ENCODE data around the gene TNFSF13B.
"Not testable (repeated sequence)": the region's sequence is repeated elsewhere in the genome, so short reads cannot be mapped to it uniquely, and the experiment has no call there.

Gene TNFSF13B

GRCh38 chr13:108283110-108283509, 13.6 kb downstream of the TNFSF13B start:
- no peak for DNase-seq

DNA sequence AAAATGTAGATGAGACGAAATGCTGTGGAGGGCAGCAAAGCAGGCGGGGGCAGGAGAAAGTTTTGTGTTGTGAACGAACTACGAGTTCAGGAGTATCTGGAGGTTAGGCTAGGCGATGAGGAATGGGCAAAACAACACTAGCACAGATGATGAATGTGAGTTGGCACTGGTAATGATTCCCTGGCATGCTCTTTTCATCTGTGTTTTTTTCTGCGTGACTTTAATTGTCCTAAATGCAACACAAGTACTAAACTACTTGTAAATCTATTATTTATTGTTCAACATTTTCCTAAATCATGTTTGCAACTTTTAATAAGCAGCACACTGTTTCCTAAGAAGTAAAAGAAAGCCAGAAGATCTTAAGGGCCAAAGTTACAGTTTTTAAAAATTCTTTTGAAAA, 19.2 kb downstream of the TNFSF13B start:
- DNase-seq: no peak

- DNase-seq: no peak
Observed at GRCh38 chr13:108289819-108290218, 20.3 kb downstream of the TNFSF13B start.

DNA sequence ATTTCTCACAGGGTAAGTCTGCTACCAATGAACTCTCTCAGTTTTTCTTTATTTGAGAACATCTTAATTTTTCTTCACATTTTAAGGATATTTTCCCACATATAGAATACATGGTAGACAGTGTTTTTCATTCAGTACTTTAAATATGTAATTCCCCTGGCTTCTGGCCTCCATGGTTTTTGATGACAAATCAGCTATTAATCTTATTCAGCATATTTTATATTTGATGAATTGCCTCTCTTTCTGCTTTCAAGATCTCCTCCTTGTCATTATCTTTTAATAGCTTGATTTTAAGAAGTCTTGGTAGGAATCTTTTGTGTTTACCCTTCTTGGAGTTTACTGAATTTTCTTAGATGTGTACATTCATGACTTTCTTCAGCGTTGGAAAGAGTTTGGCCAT, 27.6 kb downstream of the TNFSF13B start:
- no peak for DNase-seq

DNA sequence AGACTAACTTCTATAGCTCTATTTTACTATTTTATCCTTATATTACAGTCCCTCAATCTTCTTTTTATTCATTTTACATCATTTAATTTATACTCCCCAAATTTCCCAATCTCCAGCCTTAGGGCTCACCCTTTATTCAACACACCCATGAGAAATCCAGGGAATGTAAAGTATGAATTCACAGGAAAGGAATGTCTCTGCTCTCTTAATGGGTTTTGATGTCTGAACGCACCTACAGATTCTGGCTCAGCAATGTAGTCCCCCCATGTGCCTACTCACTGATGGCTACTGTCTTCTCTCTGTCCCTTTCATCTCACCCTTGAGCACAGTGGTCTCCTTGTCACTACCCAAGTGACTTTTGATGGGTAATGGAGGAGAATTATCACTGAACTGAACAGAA, 32.8 kb downstream of the TNFSF13B start:
- no peak for DNase-seq

GRCh38 chr13:108304170-108305016, 34.9 kb downstream of the TNFSF13B start:
- DNase-seq: no peak

DNA sequence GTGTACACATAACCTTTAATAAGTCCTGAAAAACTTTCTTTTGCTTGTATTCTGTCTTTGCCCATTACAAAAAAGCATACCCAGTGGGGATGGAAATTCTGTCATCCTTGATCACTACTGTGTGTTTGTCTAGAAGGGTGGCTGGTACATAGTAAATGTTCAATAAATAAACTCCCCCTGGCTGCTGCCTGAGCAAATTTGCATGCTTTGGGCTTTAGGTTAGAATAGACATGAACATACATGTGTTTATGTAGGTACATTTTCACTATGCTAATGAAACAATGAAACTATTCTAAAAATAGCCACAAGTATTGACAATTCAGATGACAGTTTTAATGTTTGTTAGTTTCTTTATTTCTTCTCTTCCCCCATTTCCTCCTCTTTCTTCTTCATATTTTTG, 36.1 kb downstream of the TNFSF13B start:
- DNase-seq: no peak

DNA sequence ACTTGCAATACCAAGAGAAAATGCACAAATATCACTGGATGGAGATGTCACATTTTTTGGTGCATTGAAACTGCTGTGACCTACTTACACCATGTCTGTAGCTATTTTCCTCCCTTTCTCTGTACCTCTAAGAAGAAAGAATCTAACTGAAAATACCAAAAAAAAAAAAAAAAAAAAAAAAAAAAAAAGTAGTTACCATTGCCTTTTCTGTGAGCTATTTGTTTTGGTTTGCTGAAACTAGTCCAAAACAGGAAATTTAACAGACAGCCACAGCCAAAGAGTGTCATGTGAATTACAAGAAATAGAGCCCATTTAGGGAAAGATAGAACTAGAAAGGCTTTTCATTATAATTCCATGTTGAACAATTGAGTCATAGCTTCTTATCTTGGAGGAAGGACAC, 37.3 kb downstream of the TNFSF13B start:
- no peak for DNase-seq

GRCh38 chr13:108311596-108311995, 42.1 kb downstream of the TNFSF13B start:
- DNase-seq: not testable (repeated sequence)

- DNase-seq: no peak
Observed at GRCh38 chr13:108313382-108313781, 43.9 kb downstream of the TNFSF13B start.

- no peak for DNase-seq
Observed at GRCh38 chr13:108315273-108315672, 45.8 kb downstream of the TNFSF13B start.

DNA sequence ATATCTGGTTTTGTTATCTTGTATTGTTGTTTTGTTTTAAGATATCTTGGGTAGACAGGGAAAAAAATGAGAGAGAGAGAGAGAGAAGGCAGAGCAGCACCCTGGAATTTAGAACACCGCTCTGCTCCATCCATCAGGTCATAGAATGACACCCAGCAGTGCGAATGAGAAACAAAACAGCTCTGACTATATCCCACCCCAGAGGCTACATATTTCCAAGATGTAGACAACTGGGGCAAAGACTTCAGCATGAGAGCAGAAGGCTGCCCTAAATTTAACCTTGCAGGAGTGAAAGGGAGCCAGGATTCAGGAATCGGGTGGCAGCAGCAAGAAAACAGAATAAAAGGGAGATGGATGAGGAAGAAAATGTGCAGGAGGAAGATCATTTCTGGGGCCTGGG, 46.5 kb downstream of the TNFSF13B start:
- no peak for DNase-seq

DNA sequence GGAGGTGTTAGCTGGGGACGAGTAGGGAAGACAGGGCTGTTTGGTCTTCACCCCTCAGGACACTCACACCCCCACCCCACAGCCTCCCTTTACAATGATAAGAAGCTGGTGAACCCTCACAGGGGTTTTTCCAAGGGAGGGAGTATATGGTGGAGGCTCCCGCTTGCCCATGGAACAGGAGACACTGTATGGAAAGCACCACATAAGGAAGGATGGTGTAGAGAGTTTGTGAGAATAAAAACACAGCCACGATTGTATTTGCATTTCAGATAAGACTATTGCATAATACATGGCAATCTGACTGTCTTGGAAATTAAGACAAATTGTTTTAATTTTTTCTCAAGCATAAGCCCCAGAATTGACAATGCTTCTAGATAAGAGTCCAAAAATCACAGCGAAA, 46.9 kb downstream of the TNFSF13B start:
- no peak for DNase-seq

- no peak for DNase-seq
Observed at GRCh38 chr13:108322206-108322824, 52.8 kb downstream of the TNFSF13B start.

DNA sequence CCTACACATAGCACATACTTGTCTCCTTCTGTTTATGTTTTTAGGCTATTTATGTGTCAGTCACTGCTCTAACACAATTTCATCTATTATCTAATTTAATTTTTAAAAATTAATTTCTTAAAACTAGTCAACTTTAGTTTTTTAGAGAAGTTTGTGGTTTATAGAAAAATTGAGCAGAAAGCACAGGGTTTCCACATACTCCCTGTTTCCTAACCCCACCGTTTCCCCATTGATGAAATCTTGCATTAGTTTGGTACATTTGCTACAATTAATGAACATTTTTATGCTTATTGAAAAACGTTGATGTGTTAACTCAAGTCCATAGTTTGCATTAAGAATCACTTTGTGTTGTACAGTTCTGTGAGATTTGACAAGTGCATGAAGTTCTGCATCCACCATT, 53.5 kb downstream of the TNFSF13B start:
- no peak for DNase-seq

- DNase-seq: no peak
Observed at GRCh38 chr13:108325863-108326262, 56.3 kb downstream of the TNFSF13B start.

- DNase-seq: no peak
Observed at GRCh38 chr13:108326309-108326708, 56.8 kb downstream of the TNFSF13B start.

DNA sequence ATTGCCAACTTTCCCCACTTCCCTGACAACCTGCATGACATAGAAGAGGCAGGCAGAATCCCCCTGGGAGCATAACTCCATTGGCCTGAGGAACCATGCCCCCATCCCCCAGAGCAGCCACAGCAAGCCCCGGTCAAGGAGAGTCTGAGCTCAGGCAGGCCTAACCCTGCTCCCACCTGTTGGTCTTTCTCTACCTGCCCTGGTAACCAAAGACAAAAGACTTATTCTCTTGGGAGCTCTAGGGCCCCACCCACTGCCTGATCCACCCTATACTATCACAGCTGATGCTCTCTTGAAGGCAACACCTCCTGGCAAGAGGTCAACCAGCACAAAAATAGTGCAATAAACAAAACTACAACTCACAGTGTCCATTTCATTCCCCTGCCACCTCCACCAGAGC, 59.3 kb downstream of the TNFSF13B start:
- no peak for DNase-seq

- DNase-seq: no peak
Observed at GRCh38 chr13:108332791-108333190, 63.3 kb downstream of the TNFSF13B start.

- no peak for DNase-seq
Observed at GRCh38 chr13:108342369-108343289, 73.1 kb downstream of the TNFSF13B start.

DNA sequence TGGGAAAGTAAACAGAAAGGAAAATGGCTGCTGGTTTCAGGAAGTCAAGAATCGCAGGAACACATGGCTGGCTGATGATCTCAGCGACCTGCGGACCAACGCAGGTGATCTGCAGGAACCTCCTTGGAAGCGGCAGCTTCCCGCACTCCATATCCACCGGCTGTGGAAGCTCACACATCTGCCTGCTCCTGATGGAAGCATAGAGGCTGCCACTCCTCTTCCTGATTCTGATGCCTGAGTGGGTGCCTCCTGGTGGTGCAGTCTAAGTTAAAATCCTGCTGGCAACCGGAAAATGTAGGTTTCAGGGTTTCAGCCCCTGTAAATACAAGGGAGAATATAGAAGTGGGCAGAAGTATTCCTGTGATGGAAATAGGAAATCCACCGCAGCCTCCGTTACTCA, 75.5 kb downstream of the TNFSF13B start:
- no peak for DNase-seq

- DNase-seq: no peak
Observed at GRCh38 chr13:108346376-108346775, 76.9 kb downstream of the TNFSF13B start.

DNA sequence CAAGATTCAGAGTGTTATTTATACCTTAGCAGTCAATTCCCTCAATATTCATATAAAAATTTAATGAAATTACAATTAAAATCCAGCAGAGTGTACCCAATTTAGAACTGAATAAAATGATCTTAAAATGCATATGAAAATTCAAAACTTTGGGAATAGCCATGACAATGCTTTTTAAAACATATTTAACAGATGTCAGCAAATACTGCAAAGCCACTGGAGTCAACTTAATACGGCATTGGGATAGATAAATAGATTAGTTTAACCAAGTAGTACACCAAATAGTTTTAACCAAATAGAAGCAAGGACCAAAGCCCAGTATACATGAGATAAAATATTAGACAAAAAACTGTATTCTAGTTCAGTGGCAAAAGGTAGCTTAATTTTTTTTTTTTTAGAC, 79.8 kb downstream of the TNFSF13B start:
- no peak for DNase-seq

GRCh38 chr13:108350579-108350978, 81.1 kb downstream of the TNFSF13B start:
- DNase-seq: no peak

Measured in activated CD8-positive, alpha-beta memory T cell treated with anti-CD3 and anti-CD28 coated beads, Interleukin-2, amount 50 U/mL, for 48 hours (primary cell).